ENCODE measurements around the gene SETBP1. TPM values are rescaled to one million over a fixed set of nuclear protein-coding genes. Genes with fewer than 3 reads are reported as not detected.

Gene SETBP1
- total and polyA plus RNA-seq, 2 of the 8 experiments (the other 6 are each of a cell fraction or from before 2014, with no cell fraction given), result 2.0 to 6.5 TPM

DNA sequence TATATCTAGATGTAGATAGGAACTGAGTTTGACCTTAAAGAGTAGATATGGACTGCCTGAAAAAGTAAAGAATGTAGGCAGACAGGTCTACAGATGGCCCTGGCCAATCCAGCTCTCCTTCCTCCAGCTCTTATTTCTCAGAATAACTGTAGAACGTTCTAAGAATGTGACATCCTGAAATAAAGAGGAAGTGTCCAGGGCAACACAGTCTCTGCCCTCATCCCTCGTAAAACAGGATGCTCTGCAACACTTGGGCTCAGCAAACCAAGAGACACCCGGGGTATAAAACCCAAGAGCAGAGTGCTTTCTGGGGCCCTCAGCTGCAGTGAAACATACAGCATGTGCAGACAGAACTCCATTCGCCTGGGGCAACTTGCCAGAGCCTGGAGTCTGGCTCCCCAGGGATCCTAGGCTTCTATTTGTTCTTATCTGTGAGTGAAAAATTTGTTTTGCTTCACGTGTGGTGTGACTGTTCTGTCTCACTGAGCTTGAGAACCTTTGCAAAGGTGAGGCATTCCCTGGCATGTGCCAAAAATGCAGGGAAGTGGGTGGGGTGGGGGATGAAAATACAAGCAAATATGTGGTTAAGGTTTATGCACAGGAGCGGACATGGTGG is 401.0 kb downstream of the SETBP1 start (continued):
- no peak for TF ChIP-seq HDAC2 (IDR thresholded peaks at IDR 0.05; ENCODE audit: borderline replicate concordance in 1 of 2, low read depth in 2 of 2, low read length in 2 of 2)
- TF ChIP-seq NRF1 (IDR thresholded peaks at IDR 0.05; ENCODE audit: low read depth, low read length), result no peak
- no peak for TF ChIP-seq RFX5 (IDR thresholded peaks at IDR 0.05; ENCODE audit: borderline replicate concordance, low read depth, low read length)
- TF ChIP-seq CHD1 (IDR thresholded peaks at IDR 0.05; ENCODE audit: low read depth, low read length), result no peak
- TF ChIP-seq SP4 (IDR thresholded peaks at IDR 0.05; ENCODE audit: low read length), result no peak

Data from H1 (cell line).